A673 (cell line): ENCODE data around the gene ACTN2. TPM values are rescaled to one million over a fixed set of nuclear protein-coding genes. Genes with fewer than 3 reads are reported as not detected.

Experiments used
- BruUV-seq: library from RNA; stranded (reverse); fragments of 400-500 nt; replicated peaks from 2 replicates; lab custom pipeline; 2021; lab: Mats Ljungman, UMichigan
- CTCF ChIA-PET: fragments of 300-600 bp; sonication (Branson Sonifier 250); formaldehyde crosslinking; loops from one replicate; lab custom pipeline; 2022; ENCODE audit warnings: antibody characterized with exemption; lab: Charles Lee
- POLR2A ChIA-PET: fragments of 300-600 bp; sonication (Branson Sonifier 250); formaldehyde crosslinking; loops from one replicate; lab custom pipeline; 2022; ENCODE audit warnings: antibody characterized with exemption; ENCODE audit not compliant: low non-redundant PET; lab: Charles Lee
- DNase-seq: peaks from one replicate; pipeline ENCODE4 v3.0.0-alpha.2; 2015; ENCODE audit warnings: low spot score
- H3K27ac ChIP-seq: fragments of 200-600 bp; sonication (generic); 2 replicates; pipeline ENCODE4 v1.5.1; 2016; ENCODE audit warnings: mixed run types, low read depth, mild to moderate bottlenecking, mixed read lengths, antibody characterized with exemption, low read length; ENCODE audit not compliant: poor library complexity, severe bottlenecking
- H3K27me3 ChIP-seq: fragments of 200-600 bp; sonication (generic); replicated peaks from 2 replicates; pipeline ENCODE4 v1.6.1; 2017; ENCODE audit warnings: mixed run types, low read depth, mild to moderate bottlenecking, mixed read lengths, antibody characterized with exemption, low read length; ENCODE audit not compliant: insufficient read depth, poor library complexity
- H3K36me3 ChIP-seq: fragments of 200-600 bp; sonication (generic); 2 replicates; pipeline ENCODE4 v1.6.1; 2016; ENCODE audit warnings: mixed run types, mild to moderate bottlenecking, mixed read lengths, antibody characterized with exemption, low read length; ENCODE audit not compliant: insufficient read depth, poor library complexity, severe bottlenecking
- H3K4me1 ChIP-seq: fragments of 200-600 bp; sonication (generic); 2 replicates; pipeline ENCODE4 v1.6.1; 2017; ENCODE audit warnings: mixed run types, mild to moderate bottlenecking, mixed read lengths, antibody characterized with exemption, low read length; ENCODE audit not compliant: insufficient read depth, poor library complexity, severe bottlenecking
- H3K4me3 ChIP-seq: fragments of 200-600 bp; sonication (generic); 2 replicates; pipeline ENCODE4 v1.5.1; 2016; ENCODE audit warnings: low read depth, mixed run types, mild to moderate bottlenecking, mixed read lengths, low read length; ENCODE audit not compliant: poor library complexity, severe bottlenecking
- H3K9me3 ChIP-seq: fragments of 200-600 bp; sonication (generic); 2 replicates; pipeline ENCODE4 v1.6.1; 2016; ENCODE audit warnings: mixed run types, low read depth, mild to moderate bottlenecking, mixed read lengths, antibody characterized with exemption, low read length; ENCODE audit not compliant: poor library complexity, severe bottlenecking
- CTCF ChIP-seq: fragments of 300-800, 200-600 bp; sonication (generic); conservative IDR thresholded peaks from 2 replicates; pipeline ENCODE4 v1.5.1; 2017; ENCODE audit warnings: low read depth, mild to moderate bottlenecking, antibody characterized with exemption, low read length, moderate library complexity, mixed read lengths
- EZH2 ChIP-seq: fragments of 200-600 bp; sonication (generic); IDR thresholded peaks from 2 replicates; pipeline ENCODE4 v1.6.1; 2017; ENCODE audit warnings: borderline replicate concordance, low read depth, mild to moderate bottlenecking, mixed read lengths, antibody characterized with exemption, low read length; ENCODE audit not compliant: poor library complexity, severe bottlenecking
- intact Hi-C: fragments of 100-400 bp; cut with micrococcal nuclease; formaldehyde crosslinking; loops from one replicate; pipeline ENCODE4 v1.10.0; 2022; ENCODE audit not compliant: unreplicated experiment
- total RNA-seq: library from RNA; stranded (reverse); gene quantifications from 2 replicates; pipeline ENCODE4 v1.2.3, GENCODE V29; 2021

The ACTN2 gene
- total RNA-seq, 1 experiment from 2014 or later: 39.4 TPM

GRCh38 chr1:236799001-236799400 is 112.7 kb downstream of the ACTN2 start:
- intact Hi-C loops: no loop called here
- ChIA-PET CTCF (no interaction called here), POLR2A (no interaction called here)
- no TSS peak for BruUV-seq
- Histone ChIP-seq H3K4me1 (no peaks in the 10 kb centered on the region), H3K4me3 (no peak overlapping the region), H3K36me3 (no peaks in the 10 kb centered on the region), H3K27me3 (no peaks in the 10 kb centered on the region), H3K27ac (no peak overlapping the region), H3K9me3 (no peaks in the 10 kb centered on the region)
- no peak for TF ChIP-seq EZH2
- no peak for TF ChIP-seq CTCF
- no peak for DNase-seq

GRCh38 chr1:236800002-236800620 is 113.8 kb downstream of the ACTN2 start:
- Histone ChIP-seq H3K9me3 (no peaks in the 10 kb centered on the region), H3K36me3 (no peaks in the 10 kb centered on the region), H3K4me1 (no peaks in the 10 kb centered on the region), H3K4me3 (no peak overlapping the region), H3K27ac (no peak overlapping the region), H3K27me3 (no peaks in the 10 kb centered on the region)
- POLR2A ChIA-PET: no interaction called here
- CTCF ChIA-PET: interaction anchor here (0.7 kb wide), 1 partner anchor 858 kb away, joined by 3 read pairs; no protein-coding TSS in a partner anchor
- intact Hi-C loops: no loop called here
- TF ChIP-seq EZH2 (no peak), CTCF (no peak)
- BruUV-seq: no TSS peak
- no peak for DNase-seq

GRCh38 chr1:236800623-236801022 is 114.3 kb downstream of the ACTN2 start:
- no peaks in the 10 kb centered on the region for H3K9me3 ChIP-seq
- POLR2A ChIA-PET: no interaction called here
- TF ChIP-seq EZH2: no peak
- TF ChIP-seq CTCF: no peak
- DNase-seq: no peak
- no peaks in the 10 kb centered on the region for H3K27me3 ChIP-seq
- no peak overlapping the region for H3K27ac ChIP-seq
- intact Hi-C loops: no loop called here
- CTCF ChIA-PET: no interaction called here
- H3K4me1 ChIP-seq: no peaks in the 10 kb centered on the region
- H3K36me3 ChIP-seq: no peaks in the 10 kb centered on the region
- no peak overlapping the region for H3K4me3 ChIP-seq
- no TSS peak for BruUV-seq
